Neural crest cell (in vitro differentiated cells): ENCODE data around the gene FAM89B. TPM values are rescaled to one million over a fixed set of nuclear protein-coding genes. Genes with fewer than 3 reads are reported as not detected.

Source experiments
- DNase-seq: peaks from one replicate; pipeline ENCODE4 v3.0.0; 2021; ENCODE audit warnings: low read depth, mixed read lengths, low spot score
- H3K27ac Mint-ChIP-seq: one replicate; pipeline ENCODE4 v1.8.0; 2021; ENCODE audit warnings: mild to moderate bottlenecking, mixed read lengths; ENCODE audit not compliant: unreplicated experiment
- H3K27me3 Mint-ChIP-seq: 2 replicates; pipeline ENCODE4 v1.8.0; 2021; ENCODE audit warnings: low read depth, mild to moderate bottlenecking, mixed read lengths
- H3K36me3 Mint-ChIP-seq: 2 replicates; pipeline ENCODE4 v1.8.0; 2021; ENCODE audit warnings: low read depth, mild to moderate bottlenecking, mixed read lengths
- H3K4me1 Mint-ChIP-seq: 2 replicates; pipeline ENCODE4 v1.8.0; 2021; ENCODE audit warnings: mixed read lengths
- H3K4me3 Mint-ChIP-seq: one replicate; pipeline ENCODE4 v1.8.0; 2021; ENCODE audit warnings: mild to moderate bottlenecking, mixed read lengths
- H3K9me3 Mint-ChIP-seq: 2 replicates; pipeline ENCODE4 v1.8.0; 2021; ENCODE audit warnings: mixed read lengths
- CTCF ChIP-seq: fragments of 200-600 bp; sonication (generic); conservative IDR thresholded peaks from 2 replicates; pipeline ENCODE4 v1.5.0; 2021; ENCODE audit warnings: antibody characterized with exemption, mild to moderate bottlenecking
- total RNA-seq: library from RNA; stranded (reverse); gene quantifications from 2 replicates; pipeline ENCODE4 v1.2.1, GENCODE V29; 2021

Gene FAM89B
- total RNA-seq, 1 donor from 2014 or later, result 86.3 TPM

- H3K4me1 Mint-ChIP-seq, result peaks cover 36% of the 10 kb centered on the region
- no peaks in the 10 kb centered on the region for H3K36me3 Mint-ChIP-seq
- H3K4me3 Mint-ChIP-seq, result no peak overlapping the region
- peak overlapping the region; percentile 57 for H3K27ac Mint-ChIP-seq
- H3K27me3 Mint-ChIP-seq, result peaks cover 19% of the 10 kb centered on the region
- no peaks in the 10 kb centered on the region for H3K9me3 Mint-ChIP-seq
- TF ChIP-seq CTCF, result peak; percentile 53
- no peak for DNase-seq
These were observed 16.1 kb downstream of the FAM89B start for GRCh38 chr11:65588199-65589054.

- H3K4me3 Mint-ChIP-seq, result peak overlapping the region; percentile 41
- no peak for DNase-seq
- no peaks in the 10 kb centered on the region for H3K9me3 Mint-ChIP-seq
- TF ChIP-seq CTCF, result no peak
- H3K27ac Mint-ChIP-seq, result peak overlapping the region; percentile 83
- H3K27me3 Mint-ChIP-seq, result peaks cover 24% of the 10 kb centered on the region
- no peaks in the 10 kb centered on the region for H3K36me3 Mint-ChIP-seq
- H3K4me1 Mint-ChIP-seq, result peaks cover 36% of the 10 kb centered on the region
These were observed 17.3 kb downstream of the FAM89B start for GRCh38 chr11:65589444-65590239.

- peak overlapping the region; percentile 9 for H3K4me3 Mint-ChIP-seq
- TF ChIP-seq CTCF, result no peak
- peaks cover 36% of the 10 kb centered on the region for H3K4me1 Mint-ChIP-seq
- no peaks in the 10 kb centered on the region for H3K36me3 Mint-ChIP-seq
- no peaks in the 10 kb centered on the region for H3K9me3 Mint-ChIP-seq
- H3K27ac Mint-ChIP-seq, result no peak overlapping the region
- peaks cover 26% of the 10 kb centered on the region for H3K27me3 Mint-ChIP-seq
- no peak for DNase-seq
These were observed 18.0 kb downstream of the FAM89B start for GRCh38 chr11:65590240-65590738.

GRCh38 chr11:65591939-65592857 lies 19.9 kb downstream of the FAM89B start:
- Mint-ChIP-seq H3K4me1 (peaks cover 29% of the 10 kb centered on the region), H3K36me3 (no peaks in the 10 kb centered on the region), H3K9me3 (no peaks in the 10 kb centered on the region), H3K4me3 (no peak overlapping the region), H3K27me3 (peaks cover 26% of the 10 kb centered on the region), H3K27ac (no peak overlapping the region)
- peak; percentile 49 for TF ChIP-seq CTCF
- DNase-seq, result no peak
